ENCODE data around the gene CSAD.

The CSAD gene

GRCh38 chr12:53180220-53180930, at the start of gene CSAD, which contains the start of gene ZNF740:
Gene CSAD, minus strand, starts transcription at chr12:53180925. Its CDS starts 7,455 bp downstream, at chr12:53173470.
Gene ZNF740, plus strand, starts transcription at chr12:53180722. Its CDS starts 1,262 bp downstream, at chr12:53181984.
- H3K4me3 ChIP-seq (ENCODE audit: low read depth, low read length): peak within 1 kb of the TSS; percentile 96
- DNase-seq (ENCODE audit: low read depth): peak; percentile 94
- TF ChIP-seq, protein P1, sequence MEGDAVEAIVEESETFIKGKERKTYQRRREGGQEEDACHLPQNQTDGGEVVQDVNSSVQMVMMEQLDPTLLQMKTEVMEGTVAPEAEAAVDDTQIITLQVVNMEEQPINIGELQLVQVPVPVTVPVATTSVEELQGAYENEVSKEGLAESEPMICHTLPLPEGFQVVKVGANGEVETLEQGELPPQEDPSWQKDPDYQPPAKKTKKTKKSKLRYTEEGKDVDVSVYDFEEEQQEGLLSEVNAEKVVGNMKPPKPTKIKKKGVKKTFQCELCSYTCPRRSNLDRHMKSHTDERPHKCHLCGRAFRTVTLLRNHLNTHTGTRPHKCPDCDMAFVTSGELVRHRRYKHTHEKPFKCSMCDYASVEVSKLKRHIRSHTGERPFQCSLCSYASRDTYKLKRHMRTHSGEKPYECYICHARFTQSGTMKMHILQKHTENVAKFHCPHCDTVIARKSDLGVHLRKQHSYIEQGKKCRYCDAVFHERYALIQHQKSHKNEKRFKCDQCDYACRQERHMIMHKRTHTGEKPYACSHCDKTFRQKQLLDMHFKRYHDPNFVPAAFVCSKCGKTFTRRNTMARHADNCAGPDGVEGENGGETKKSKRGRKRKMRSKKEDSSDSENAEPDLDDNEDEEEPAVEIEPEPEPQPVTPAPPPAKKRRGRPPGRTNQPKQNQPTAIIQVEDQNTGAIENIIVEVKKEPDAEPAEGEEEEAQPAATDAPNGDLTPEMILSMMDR (IDR thresholded peaks at IDR 0.05; ENCODE audit: low read depth, low read length, missing control alignments): no peak

- no peak for DNase-seq (ENCODE audit: low read depth)
- TF ChIP-seq, protein P1 (IDR thresholded peaks at IDR 0.05; ENCODE audit: low read depth, low read length, missing control alignments): no peak
- H3K4me3 ChIP-seq (ENCODE audit: low read depth, low read length): no peak overlapping the region
Measured at GRCh38 chr12:53230108-53230845, 49.6 kb upstream of the CSAD start.

DNA sequence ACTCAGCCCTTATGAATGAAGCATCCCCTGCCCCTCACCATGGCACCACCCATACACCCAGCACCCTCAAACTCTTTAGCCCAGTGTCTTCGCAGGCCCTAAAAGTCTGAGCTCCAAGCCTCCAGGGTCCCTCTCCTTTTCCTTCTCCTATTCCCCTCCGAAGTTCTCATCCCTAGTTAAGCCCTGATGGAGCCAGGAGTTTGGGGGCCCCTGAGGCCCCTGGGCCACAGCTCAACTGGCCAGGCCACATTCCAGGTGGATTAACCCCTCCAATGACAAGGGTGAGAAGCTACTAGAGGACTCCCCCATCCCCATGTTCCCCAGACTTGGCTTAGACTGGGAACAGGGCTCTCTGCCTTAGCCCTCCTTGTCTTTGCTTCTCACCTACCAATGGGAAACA, 48.7 kb upstream of the CSAD start:
- TF ChIP-seq, protein P1 (IDR thresholded peaks at IDR 0.05; ENCODE audit: low read depth, low read length, missing control alignments): no peak
- no peak overlapping the region for H3K4me3 ChIP-seq (ENCODE audit: low read depth, low read length)
- no peak for DNase-seq (ENCODE audit: low read depth)

GRCh38 chr12:53227836-53228235, 47.1 kb upstream of the CSAD start:
- H3K4me3 ChIP-seq (ENCODE audit: low read depth, low read length): no peak overlapping the region
- TF ChIP-seq, protein P1 (IDR thresholded peaks at IDR 0.05; ENCODE audit: low read depth, low read length, missing control alignments): no peak
- no peak for DNase-seq (ENCODE audit: low read depth)

- no peak for DNase-seq (ENCODE audit: low read depth)
- TF ChIP-seq, protein P1 (IDR thresholded peaks at IDR 0.05; ENCODE audit: low read depth, low read length, missing control alignments): no peak
- no peak overlapping the region for H3K4me3 ChIP-seq (ENCODE audit: low read depth, low read length)
Measured at GRCh38 chr12:53227341-53227740, 46.6 kb upstream of the CSAD start.

GRCh38 chr12:53226815-53227214, 46.1 kb upstream of the CSAD start:
- TF ChIP-seq, protein P1 (IDR thresholded peaks at IDR 0.05; ENCODE audit: low read depth, low read length, missing control alignments): no peak
- no peak for DNase-seq (ENCODE audit: low read depth)

More at GRCh38 chr12:53226815-53227214, 46.1 kb upstream of the CSAD start:
- H3K4me3 ChIP-seq (ENCODE audit: low read depth, low read length): no peak overlapping the region

Measured in GM12864 (cell line).